T1000 (cell line): ENCODE measurements around the gene NEMF.
"Not testable (repeated sequence)": the region's sequence is repeated elsewhere in the genome, so short reads cannot be mapped to it uniquely, and the experiment has no call there.

Experiments used
- DNase-seq: peaks from one replicate; lab custom pipeline; 2025; ENCODE audit warnings: mixed read lengths; lab: John Stamatoyannopoulos, UW

NEMF gene

GRCh38 chr14:49816844-49817243 lies 35.7 kb downstream of the NEMF start:
- no peak for DNase-seq

GRCh38 chr14:49816118-49816517 lies 36.5 kb downstream of the NEMF start:
- DNase-seq = not testable (repeated sequence)

- DNase-seq = no peak
Observed at GRCh38 chr14:49808780-49809179, 43.8 kb downstream of the NEMF start.

- no peak for DNase-seq
Observed at GRCh38 chr14:49796025-49796424, 56.6 kb downstream of the NEMF start.

- DNase-seq = no peak
Observed at GRCh38 chr14:49792618-49793017, 60.0 kb downstream of the NEMF start.

GRCh38 chr14:49786315-49786714 lies 66.3 kb downstream of the NEMF start:
- no peak for DNase-seq

- no peak for DNase-seq
Observed at GRCh38 chr14:49783394-49784014, 69.1 kb downstream of the NEMF start.

GRCh38 chr14:49781040-49781439 lies 71.5 kb downstream of the NEMF start:
- not testable (repeated sequence) for DNase-seq

GRCh38 chr14:49778421-49778820 lies 74.2 kb downstream of the NEMF start:
- DNase-seq = no peak

GRCh38 chr14:49774106-49774505 lies 78.5 kb downstream of the NEMF start:
- DNase-seq = no peak

GRCh38 chr14:49771691-49772090 lies 80.9 kb downstream of the NEMF start:
- DNase-seq = not testable (repeated sequence)

- DNase-seq = no peak
Observed at GRCh38 chr14:49770212-49770817, 82.3 kb downstream of the NEMF start.

GRCh38 chr14:49769581-49770211 lies 82.9 kb downstream of the NEMF start:
- no peak for DNase-seq

- DNase-seq = no peak
Observed at GRCh38 chr14:49769171-49769570, 83.4 kb downstream of the NEMF start.

- peak; percentile 44 for DNase-seq
Observed at GRCh38 chr14:49768301-49769121, 84.1 kb downstream of the NEMF start.

- DNase-seq = peak; percentile 74
Observed at GRCh38 chr14:49767571-49768300, 84.9 kb downstream of the NEMF start, which contains the start of gene KLHDC2. KLHDC2 (plus strand) TSS chr14:49768153; CDS start chr14:49768469, 316 bp downstream.

- DNase-seq = no peak
Observed at GRCh38 chr14:49767270-49767570, 85.4 kb downstream of the NEMF start.

- DNase-seq = no peak
Observed at GRCh38 chr14:49766839-49767238, 85.7 kb downstream of the NEMF start.

- no peak for DNase-seq
Observed at GRCh38 chr14:49761839-49762551, 90.6 kb downstream of the NEMF start.

- DNase-seq = no peak
Observed at GRCh38 chr14:49755378-49755777, 97.2 kb downstream of the NEMF start.

GRCh38 chr14:49754570-49755097 lies 98.0 kb downstream of the NEMF start:
- DNase-seq = no peak
